HG02678 (cell line): ENCODE results near the gene PLA2G4E.

Experiments used
- ATAC-seq: cut with Tn5 transposase; IDR thresholded peaks from one replicate; pipeline ENCODE4 v1.9.1; 2021; ENCODE audit warnings: mild to moderate bottlenecking, moderate library complexity; ENCODE audit not compliant: unreplicated experiment

The PLA2G4E gene

GRCh38 chr15:42053914-42054313 lies 33.1 kb upstream of the PLA2G4E start:
- no peak for ATAC-seq

- ATAC-seq: no peak
Observed at GRCh38 chr15:42053010-42053409, 32.2 kb upstream of the PLA2G4E start.

- ATAC-seq: no peak
Observed at GRCh38 chr15:42050484-42051255, 29.8 kb upstream of the PLA2G4E start.

GRCh38 chr15:42048821-42049200 lies 28.0 kb upstream of the PLA2G4E start:
- ATAC-seq: no peak

GRCh38 chr15:42048080-42048820 lies 27.4 kb upstream of the PLA2G4E start:
- ATAC-seq: no peak

- ATAC-seq: no peak
Observed at GRCh38 chr15:42046597-42046996, 25.8 kb upstream of the PLA2G4E start.

GRCh38 chr15:42045211-42045615 lies 24.4 kb upstream of the PLA2G4E start:
- no peak for ATAC-seq

- no peak for ATAC-seq
Observed at GRCh38 chr15:42042602-42043400, 22.0 kb upstream of the PLA2G4E start.

- no peak for ATAC-seq
Observed at GRCh38 chr15:42038401-42038800, 17.6 kb upstream of the PLA2G4E start.

GRCh38 chr15:42037656-42038055 lies 16.8 kb upstream of the PLA2G4E start:
- ATAC-seq: no peak

- ATAC-seq: no peak
Observed at GRCh38 chr15:42036966-42037365, 16.1 kb upstream of the PLA2G4E start.

GRCh38 chr15:42036112-42036905 lies 15.5 kb upstream of the PLA2G4E start:
- no peak for ATAC-seq

GRCh38 chr15:42035435-42035761 lies 14.6 kb upstream of the PLA2G4E start:
- ATAC-seq: peak; percentile 66

GRCh38 chr15:42034628-42035434 lies 14.0 kb upstream of the PLA2G4E start:
- peak; percentile 24 for ATAC-seq

GRCh38 chr15:42033214-42033873 lies 12.5 kb upstream of the PLA2G4E start:
- ATAC-seq: no peak

- ATAC-seq: no peak
Observed at GRCh38 chr15:42032376-42033213, 11.8 kb upstream of the PLA2G4E start.

- no peak for ATAC-seq
Observed at GRCh38 chr15:42031198-42031915, 10.5 kb upstream of the PLA2G4E start.

- ATAC-seq: no peak
Observed at GRCh38 chr15:42027521-42027920, 6.7 kb upstream of the PLA2G4E start.
